ENCODE measurements around the gene RPL38. TPM values are rescaled to one million over a fixed set of nuclear protein-coding genes. Genes with fewer than 3 reads are reported as not detected.

Gene RPL38
- total RNA-seq, 5 donors from 2014 or later (not counting 1 experiment from before 2014, with no cell fraction given), result 1,569 to 1,786 (median 1,717) TPM

GRCh38 chr17:74245871-74246270 is 42.4 kb downstream of the RPL38 start:
- ChIA-PET POLR2A (no interaction called here), CTCF (interaction anchor here in 1 of 2 donors (0.6 kb wide), 1 partner anchor 162 kb away, joined by 4 read pairs; no protein-coding TSS in a partner anchor)
- no peaks in the 10 kb centered on the region for H3K4me1 ChIP-seq (ENCODE audit: control insufficient read depth in 1 of 2, extremely low read depth in 1 of 2, insufficient read depth in 2 of 2, low read length in 2 of 2)
- H3K9me3 Mint-ChIP-seq, result no peaks in the 10 kb centered on the region
- ATAC-seq (replicated peaks in 1 of 4) (no peak), DNase-seq (no peak)
- H3K27ac Mint-ChIP-seq, result no peak overlapping the region
- no peaks in the 10 kb centered on the region for H3K27me3 ChIP-seq (replicated peaks in 1 of 2; ENCODE audit: control insufficient read depth in 2 of 2, extremely low read depth in 1 of 2, insufficient read depth in 2 of 2, low read length in 1 of 2)
- no peak overlapping the region for H3K27ac ChIP-seq (ENCODE audit: low read length)
- no peaks in the 10 kb centered on the region for H3K27me3 Mint-ChIP-seq
- peaks cover 4% of the 10 kb centered on the region for H3K36me3 Mint-ChIP-seq
- no peak overlapping the region for H3K4me3 Mint-ChIP-seq
- peaks cover 0 to 2% (median 0%) of the 10 kb centered on the region in 3 donors for H3K4me1 Mint-ChIP-seq
- H3K36me3 ChIP-seq (ENCODE audit: control insufficient read depth in 2 of 2, extremely low read depth in 1 of 2, insufficient read depth in 1 of 2, low read length in 1 of 2), result peaks cover 3 to 7% of the 10 kb centered on the region in 2 donors
- 77% methylated on average over 3 of the region's 5 CpGs for WGBS (ENCODE audit: insufficient coverage)
- H3K4me3 ChIP-seq (ENCODE audit: control insufficient read depth in 1 of 2, extremely low read depth in 1 of 2, low read length in 1 of 2), result no peak overlapping the region
- no peaks in the 10 kb centered on the region for H3K9me3 ChIP-seq

GRCh38 chr17:74249590-74250270 is 46.3 kb downstream of the RPL38 start:
- WGBS (ENCODE audit: insufficient coverage), result 35% methylated on average over 15 of the region's 17 CpGs
- no peak overlapping the region for H3K4me3 Mint-ChIP-seq

GRCh38 chr17:74250324-74250995 is 47.0 kb downstream of the RPL38 start:
- no peak for ATAC-seq (replicated peaks in 1 of 4)
- no peaks in the 10 kb centered on the region for H3K27me3 Mint-ChIP-seq
- H3K27me3 ChIP-seq (replicated peaks in 1 of 2; ENCODE audit: control insufficient read depth in 2 of 2, extremely low read depth in 1 of 2, insufficient read depth in 2 of 2, low read length in 1 of 2), result no peaks in the 10 kb centered on the region
- H3K27ac Mint-ChIP-seq, result no peak overlapping the region
- no peak overlapping the region for H3K4me3 ChIP-seq (ENCODE audit: control insufficient read depth in 1 of 2, extremely low read depth in 1 of 2, low read length in 1 of 2)
- H3K4me3 Mint-ChIP-seq, result no peak overlapping the region
- H3K9me3 ChIP-seq, result no peaks in the 10 kb centered on the region
- H3K27ac ChIP-seq (ENCODE audit: low read length), result no peak overlapping the region
- H3K36me3 ChIP-seq (ENCODE audit: control insufficient read depth in 2 of 2, extremely low read depth in 1 of 2, insufficient read depth in 1 of 2, low read length in 1 of 2), result peaks cover 0 to 7% of the 10 kb centered on the region in 2 donors
- 85% methylated on average over 10 of the region's 12 CpGs for WGBS (ENCODE audit: insufficient coverage)
- no peaks in the 10 kb centered on the region for H3K4me1 ChIP-seq (ENCODE audit: control insufficient read depth in 1 of 2, extremely low read depth in 1 of 2, insufficient read depth in 2 of 2, low read length in 2 of 2)
- peaks cover 13% of the 10 kb centered on the region for H3K36me3 Mint-ChIP-seq
- CTCF ChIA-PET, result interaction anchor here in 1 of 2 donors (0.6 kb wide), 1 partner anchor 102 kb away, joined by 3 read pairs; no protein-coding TSS in a partner anchor
- peaks cover 0 to 2% (median 0%) of the 10 kb centered on the region in 3 donors for H3K4me1 Mint-ChIP-seq
- DNase-seq, result no peak
- H3K9me3 Mint-ChIP-seq, result no peaks in the 10 kb centered on the region
- POLR2A ChIA-PET, result no interaction called here

More at GRCh38 chr17:74249590-74250270, 46.3 kb downstream of the RPL38 start:
- H3K36me3 ChIP-seq (ENCODE audit: control insufficient read depth in 2 of 2, extremely low read depth in 1 of 2, insufficient read depth in 1 of 2, low read length in 1 of 2), result peaks cover 0 to 4% of the 10 kb centered on the region in 2 donors
- no peak overlapping the region for H3K27ac ChIP-seq (ENCODE audit: low read length)
- H3K27me3 ChIP-seq (replicated peaks in 1 of 2; ENCODE audit: control insufficient read depth in 2 of 2, extremely low read depth in 1 of 2, insufficient read depth in 2 of 2, low read length in 1 of 2), result no peaks in the 10 kb centered on the region
- ChIA-PET CTCF (interaction anchor here in 1 of 2 donors (0.6 kb wide), 1 partner anchor 12 kb away, joined by 5 read pairs; no protein-coding TSS in a partner anchor), POLR2A (interaction anchor here in 1 of 2 donors (0.6 kb wide), 1 partner anchor 207 kb away, joined by 4 read pairs; no protein-coding TSS in a partner anchor)
- Mint-ChIP-seq H3K27me3 (no peaks in the 10 kb centered on the region), H3K27ac (no peak overlapping the region), H3K9me3 (no peaks in the 10 kb centered on the region), H3K36me3 (peaks cover 13% of the 10 kb centered on the region), H3K4me1 (peaks cover 0 to 2% (median 0%) of the 10 kb centered on the region in 3 donors)
- DNase-seq, result no peak
- no peak for ATAC-seq (replicated peaks in 1 of 4)
- no peak overlapping the region for H3K4me3 ChIP-seq (ENCODE audit: control insufficient read depth in 1 of 2, extremely low read depth in 1 of 2, low read length in 1 of 2)
- H3K9me3 ChIP-seq, result no peaks in the 10 kb centered on the region
- H3K4me1 ChIP-seq (ENCODE audit: control insufficient read depth in 1 of 2, extremely low read depth in 1 of 2, insufficient read depth in 2 of 2, low read length in 2 of 2), result no peaks in the 10 kb centered on the region

- Mint-ChIP-seq H3K4me1 (peaks cover 0 to 2% (median 0%) of the 10 kb centered on the region in 3 donors), H3K36me3 (peaks cover 13% of the 10 kb centered on the region), H3K4me3 (no peak overlapping the region), H3K27ac (no peak overlapping the region), H3K9me3 (no peaks in the 10 kb centered on the region), H3K27me3 (no peaks in the 10 kb centered on the region)
- ATAC-seq (replicated peaks in 1 of 4) (no peak), DNase-seq (no peak)
- ChIA-PET POLR2A (no interaction called here), CTCF (no interaction called here)
- H3K27ac ChIP-seq (ENCODE audit: low read length), result no peak overlapping the region
- H3K4me1 ChIP-seq (ENCODE audit: control insufficient read depth in 1 of 2, extremely low read depth in 1 of 2, insufficient read depth in 2 of 2, low read length in 2 of 2), result no peaks in the 10 kb centered on the region
- no peaks in the 10 kb centered on the region for H3K9me3 ChIP-seq
- H3K36me3 ChIP-seq (ENCODE audit: control insufficient read depth in 2 of 2, extremely low read depth in 1 of 2, insufficient read depth in 1 of 2, low read length in 1 of 2), result peaks cover 0 to 7% of the 10 kb centered on the region in 2 donors
- no peak overlapping the region for H3K4me3 ChIP-seq (ENCODE audit: control insufficient read depth in 1 of 2, extremely low read depth in 1 of 2, low read length in 1 of 2)
- 97% methylated on average over 6 of the region's 8 CpGs for WGBS (ENCODE audit: insufficient coverage)
- H3K27me3 ChIP-seq (replicated peaks in 1 of 2; ENCODE audit: control insufficient read depth in 2 of 2, extremely low read depth in 1 of 2, insufficient read depth in 2 of 2, low read length in 1 of 2), result no peaks in the 10 kb centered on the region
These were observed 47.6 kb downstream of the RPL38 start for GRCh38 chr17:74251051-74251450.

- Histone ChIP-seq H3K27me3 (replicated peaks in 1 of 2; ENCODE audit: control insufficient read depth in 2 of 2, extremely low read depth in 1 of 2, insufficient read depth in 2 of 2, low read length in 1 of 2) (no peaks in the 10 kb centered on the region), H3K9me3 (no peaks in the 10 kb centered on the region), H3K27ac (ENCODE audit: low read length) (no peak overlapping the region), H3K36me3 (ENCODE audit: control insufficient read depth in 2 of 2, extremely low read depth in 1 of 2, insufficient read depth in 1 of 2, low read length in 1 of 2) (peaks cover 0 to 11% of the 10 kb centered on the region in 2 donors), H3K4me3 (ENCODE audit: control insufficient read depth in 1 of 2, extremely low read depth in 1 of 2, low read length in 1 of 2) (no peak overlapping the region), H3K4me1 (ENCODE audit: control insufficient read depth in 1 of 2, extremely low read depth in 1 of 2, insufficient read depth in 2 of 2, low read length in 2 of 2) (no peaks in the 10 kb centered on the region)
- ChIA-PET CTCF (no interaction called here), POLR2A (no interaction called here)
- H3K36me3 Mint-ChIP-seq, result peaks cover 10% of the 10 kb centered on the region
- WGBS (ENCODE audit: insufficient coverage), result over 99% methylated on average over 6 of the region's 6 CpGs
- no peak overlapping the region for H3K4me3 Mint-ChIP-seq
- no peaks in the 10 kb centered on the region for H3K27me3 Mint-ChIP-seq
- ATAC-seq (replicated peaks in 1 of 4), result no peak
- peaks cover 0 to 2% (median 0%) of the 10 kb centered on the region in 3 donors for H3K4me1 Mint-ChIP-seq
- no peak overlapping the region for H3K27ac Mint-ChIP-seq
- DNase-seq, result no peak
- H3K9me3 Mint-ChIP-seq, result no peaks in the 10 kb centered on the region
These were observed 48.1 kb downstream of the RPL38 start for GRCh38 chr17:74251569-74251968.

- Mint-ChIP-seq H3K36me3 (peaks cover 9% of the 10 kb centered on the region), H3K4me3 (no peak overlapping the region), H3K9me3 (no peaks in the 10 kb centered on the region), H3K27ac (no peak overlapping the region), H3K27me3 (no peaks in the 10 kb centered on the region), H3K4me1 (peaks cover 0 to 2% (median 0%) of the 10 kb centered on the region in 3 donors)
- POLR2A ChIA-PET, result no interaction called here
- H3K27me3 ChIP-seq (replicated peaks in 1 of 2; ENCODE audit: control insufficient read depth in 2 of 2, extremely low read depth in 1 of 2, insufficient read depth in 2 of 2, low read length in 1 of 2), result no peaks in the 10 kb centered on the region
- ATAC-seq (replicated peaks in 1 of 4) (no peak), DNase-seq (no peak)
- peaks cover 0 to 11% of the 10 kb centered on the region in 2 donors for H3K36me3 ChIP-seq (ENCODE audit: control insufficient read depth in 2 of 2, extremely low read depth in 1 of 2, insufficient read depth in 1 of 2, low read length in 1 of 2)
- H3K4me1 ChIP-seq (ENCODE audit: control insufficient read depth in 1 of 2, extremely low read depth in 1 of 2, insufficient read depth in 2 of 2, low read length in 2 of 2), result no peaks in the 10 kb centered on the region
- no peak overlapping the region for H3K27ac ChIP-seq (ENCODE audit: low read length)
- H3K9me3 ChIP-seq, result no peaks in the 10 kb centered on the region
- H3K4me3 ChIP-seq (ENCODE audit: control insufficient read depth in 1 of 2, extremely low read depth in 1 of 2, low read length in 1 of 2), result no peak overlapping the region
- CTCF ChIA-PET, result no interaction called here
- WGBS (ENCODE audit: insufficient coverage), result 87% methylated on average over 3 of the region's 8 CpGs
These were observed 48.7 kb downstream of the RPL38 start for GRCh38 chr17:74252211-74252610.

Data from T-cell (primary cell).